GM12874 (cell line): ENCODE data around the gene ANXA7.

ENCODE experiments used
- TF ChIP-seq, protein P1 (sequence below): IDR thresholded peaks from 2 replicates; pipeline ENCODE4 v1.5.1; 2011; ENCODE audit warnings: low read depth, mild to moderate bottlenecking, control low read depth, low read length, moderate library complexity; ENCODE audit not compliant: insufficient read depth

Gene ANXA7

DNA sequence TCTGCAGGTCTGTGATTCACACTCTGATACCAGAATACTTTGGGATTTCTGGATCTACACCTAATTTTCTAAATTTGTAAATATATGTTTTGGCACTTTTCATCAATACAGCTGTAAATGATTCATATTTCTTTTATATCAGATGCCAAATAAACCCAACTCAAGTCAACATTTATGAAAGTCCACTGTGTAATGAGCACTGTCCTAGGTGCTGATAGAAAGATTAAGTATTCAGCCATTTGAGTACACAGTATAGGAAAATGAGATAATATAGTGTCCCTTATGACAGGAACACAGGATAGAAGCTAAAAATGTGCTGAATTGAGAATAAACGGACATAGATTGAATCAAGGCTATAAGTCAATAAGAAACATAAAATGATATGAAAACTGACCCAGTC, 6.4 kb downstream of the ANXA7 start:
- TF ChIP-seq, protein P1, sequence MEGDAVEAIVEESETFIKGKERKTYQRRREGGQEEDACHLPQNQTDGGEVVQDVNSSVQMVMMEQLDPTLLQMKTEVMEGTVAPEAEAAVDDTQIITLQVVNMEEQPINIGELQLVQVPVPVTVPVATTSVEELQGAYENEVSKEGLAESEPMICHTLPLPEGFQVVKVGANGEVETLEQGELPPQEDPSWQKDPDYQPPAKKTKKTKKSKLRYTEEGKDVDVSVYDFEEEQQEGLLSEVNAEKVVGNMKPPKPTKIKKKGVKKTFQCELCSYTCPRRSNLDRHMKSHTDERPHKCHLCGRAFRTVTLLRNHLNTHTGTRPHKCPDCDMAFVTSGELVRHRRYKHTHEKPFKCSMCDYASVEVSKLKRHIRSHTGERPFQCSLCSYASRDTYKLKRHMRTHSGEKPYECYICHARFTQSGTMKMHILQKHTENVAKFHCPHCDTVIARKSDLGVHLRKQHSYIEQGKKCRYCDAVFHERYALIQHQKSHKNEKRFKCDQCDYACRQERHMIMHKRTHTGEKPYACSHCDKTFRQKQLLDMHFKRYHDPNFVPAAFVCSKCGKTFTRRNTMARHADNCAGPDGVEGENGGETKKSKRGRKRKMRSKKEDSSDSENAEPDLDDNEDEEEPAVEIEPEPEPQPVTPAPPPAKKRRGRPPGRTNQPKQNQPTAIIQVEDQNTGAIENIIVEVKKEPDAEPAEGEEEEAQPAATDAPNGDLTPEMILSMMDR, result no peak

DNA sequence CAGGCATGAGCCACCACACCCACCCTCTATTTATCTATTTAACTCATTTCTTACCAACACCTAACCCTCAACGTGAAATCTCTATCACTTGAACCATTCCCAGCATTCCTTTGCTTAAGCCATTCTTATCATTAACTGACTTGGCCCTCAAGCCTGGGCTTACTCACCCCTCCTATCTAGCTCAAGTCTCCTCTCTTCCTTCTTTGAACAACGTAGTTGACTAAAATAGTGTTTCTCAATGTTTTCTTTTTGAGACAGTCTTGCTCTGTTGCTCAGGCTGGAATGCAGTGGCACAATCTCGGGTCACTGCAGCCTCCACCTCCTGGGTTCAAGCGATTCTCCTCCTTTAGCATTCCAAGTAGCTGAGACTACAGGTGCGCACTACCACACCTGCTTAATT, 7.0 kb downstream of the ANXA7 start:
- TF ChIP-seq, protein P1, result no peak

DNA sequence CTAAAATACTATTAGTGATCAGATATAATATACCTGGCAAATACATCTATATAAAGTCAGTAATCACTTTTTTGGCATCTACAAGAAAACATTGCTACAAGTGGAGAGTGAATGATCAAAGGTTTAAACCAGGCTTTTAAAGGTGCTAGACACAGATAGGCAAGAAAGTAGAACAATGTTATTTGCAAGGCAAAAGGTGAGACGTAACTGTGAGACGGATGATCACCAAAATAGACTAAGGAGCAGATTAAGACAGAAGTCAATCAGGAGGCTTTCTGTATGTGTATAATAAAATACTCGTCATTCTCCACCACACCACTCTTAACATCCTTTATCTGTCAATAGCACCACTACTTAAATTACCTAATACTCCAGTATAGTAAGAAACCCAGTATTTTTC, 8.3 kb downstream of the ANXA7 start:
- TF ChIP-seq, protein P1, result no peak

DNA sequence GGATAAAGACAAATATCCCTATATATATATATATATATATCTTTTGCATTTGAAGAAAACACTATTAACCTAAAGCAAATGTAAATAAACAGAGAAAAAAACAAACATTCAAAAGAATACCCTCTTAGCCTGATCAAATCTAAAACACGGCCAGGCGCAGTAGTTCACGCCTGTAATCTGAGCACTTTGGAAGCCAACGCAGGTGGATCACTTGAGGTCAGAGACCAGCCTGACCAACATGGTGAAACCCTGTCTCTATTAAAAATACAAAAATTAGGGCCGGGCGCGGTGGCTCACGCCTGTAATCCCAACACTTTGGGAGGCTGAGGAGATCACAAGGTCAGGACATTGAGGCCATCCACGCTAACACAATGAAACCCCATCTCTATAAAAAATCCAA, 9.2 kb downstream of the ANXA7 start:
- TF ChIP-seq, protein P1, result no peak

DNA sequence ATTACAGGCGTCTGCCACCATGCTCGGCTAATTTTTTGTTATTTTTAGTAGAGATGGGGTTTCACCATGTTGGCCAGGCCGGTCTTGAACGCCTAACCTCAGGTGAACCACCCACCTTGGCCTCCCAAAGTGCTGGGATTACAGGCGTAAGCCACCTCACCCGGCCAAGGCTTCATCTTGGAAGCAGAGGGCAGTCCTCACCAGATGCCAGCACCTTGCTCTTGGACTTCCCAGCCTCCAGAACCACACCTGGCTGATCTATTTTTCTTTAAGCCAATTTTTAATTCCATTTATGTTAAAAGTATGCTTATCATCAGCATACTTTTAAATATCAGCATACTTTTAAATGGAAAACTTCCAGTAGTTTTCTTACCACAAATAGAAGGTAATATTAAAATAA, 12.2 kb downstream of the ANXA7 start:
- TF ChIP-seq, protein P1, result no peak

DNA sequence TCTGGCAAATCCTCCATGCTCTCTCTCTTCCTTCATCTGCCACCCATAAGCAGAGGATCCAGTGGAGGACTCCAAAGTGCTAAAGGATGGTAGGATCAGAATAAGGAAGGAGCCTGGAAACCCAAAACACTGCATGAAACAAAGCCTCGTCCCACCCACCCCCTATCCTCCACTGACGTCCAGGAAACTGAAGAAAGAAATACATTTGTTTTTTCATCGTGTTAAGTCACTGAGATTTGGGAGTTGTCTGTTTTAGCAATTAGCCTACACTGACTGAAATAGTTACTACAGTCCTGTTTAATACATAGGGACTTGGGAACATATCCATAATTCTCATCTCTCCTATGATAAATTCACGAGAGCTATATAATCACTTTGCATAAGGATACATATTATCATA, 14.8 kb downstream of the ANXA7 start:
- TF ChIP-seq, protein P1, result no peak

DNA sequence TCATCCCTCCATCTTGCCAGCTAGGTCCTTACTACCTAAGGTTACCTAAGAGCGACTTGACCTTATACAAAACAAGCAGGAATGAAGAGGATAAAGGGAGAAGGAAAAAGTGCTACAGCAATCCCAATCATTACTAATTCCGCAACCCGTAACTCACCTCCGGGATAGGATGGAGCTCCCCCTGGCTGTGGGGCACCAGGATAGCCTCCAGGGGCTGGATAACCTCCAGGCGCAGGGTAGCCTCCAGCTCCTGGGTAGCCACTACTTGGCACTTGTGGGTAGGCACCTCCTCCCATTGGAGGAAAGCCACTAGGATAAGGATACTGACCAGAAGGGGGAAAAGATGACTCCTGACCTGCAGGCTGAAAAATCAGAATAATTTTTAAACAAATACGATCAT, 15.8 kb downstream of the ANXA7 start:
- TF ChIP-seq, protein P1, result no peak

DNA sequence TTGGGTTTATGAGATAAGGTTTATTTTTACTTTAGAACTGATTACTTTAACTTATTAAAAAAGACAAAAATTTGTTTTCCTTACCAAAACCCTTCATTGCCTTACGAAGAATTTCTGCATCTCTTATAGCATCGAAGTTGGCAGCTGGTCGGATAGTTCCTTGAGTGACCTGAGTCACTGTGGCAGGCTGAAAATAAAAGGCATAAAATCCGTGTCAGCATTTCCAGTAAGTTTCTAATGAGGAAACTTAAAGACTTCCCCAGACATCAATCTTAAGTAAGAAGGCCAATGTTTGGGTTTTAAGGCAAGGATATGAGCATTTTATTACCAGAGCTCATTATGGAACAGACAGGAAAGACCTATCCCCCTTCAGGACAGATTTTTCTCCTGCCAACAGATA, 25.6 kb downstream of the ANXA7 start:
- TF ChIP-seq, protein P1, result no peak
